Spleen (tissue), 7 donors: ENCODE results near the gene P2RX7.

Experiments used
- POLR2A ChIP-seq, 3 donors: fragments of 450-650 bp; IDR thresholded peaks; one replicate each; pipeline ENCODE4 v1.5.1; 2017; ENCODE audit warnings: antibody characterized with exemption in 3 of 3, mild to moderate bottlenecking in 1 of 3
- POLR2AphosphoS5 ChIP-seq, 3 donors: sonication (generic); formaldehyde crosslinking; IDR thresholded peaks; one replicate each; pipeline ENCODE4 v1.5.1; 2017; ENCODE audit warnings: antibody characterized with exemption in 3 of 3
- TF ChIP-seq, protein P1 (sequence below), 11 experiments: fragments of 200-600 bp in 7 of 11; fragments of 450-650 bp in 4 of 11; sonication (generic) in 4 of 11; IDR thresholded peaks in 8 of 11; conservative IDR thresholded peaks in 3 of 11; 1 replicate in 7 of 11; 2 replicates in 4 of 11; pipeline versions ENCODE4 v1.4.0 to v1.8.0; 2016 to 2021; ENCODE audit warnings: antibody characterized with exemption in 11 of 11, inconsistent platforms in 4 of 11, mild to moderate bottlenecking in 1 of 11
- donor health status: DM: no; HTN: no; CAD: no; lungs with moderate emphysema.
- donor health status: DM: no; HTN: no; CAD: no.
- donor health status: DM: no; HTN: no; CAD: no.

DNA sequence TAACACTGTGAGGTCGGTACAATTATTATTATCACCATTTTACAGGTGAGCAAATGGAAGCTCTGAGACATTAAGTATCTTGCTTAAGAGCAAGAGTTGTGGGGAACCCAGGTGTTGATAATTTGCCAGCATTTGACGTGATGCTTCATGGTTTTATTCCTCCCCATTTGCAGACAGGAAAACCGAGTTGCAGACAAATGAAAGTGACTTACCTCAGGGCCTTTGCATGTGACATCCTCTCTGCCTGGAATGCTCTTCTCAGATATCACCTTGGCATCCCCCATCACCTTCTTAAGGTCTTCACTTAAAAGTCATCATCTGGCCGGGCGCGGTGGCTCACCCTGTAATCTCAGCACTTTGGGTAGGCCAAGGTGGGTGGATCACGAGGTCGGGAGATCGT is 21.0 kb upstream of the P2RX7 start:
- TF ChIP-seq, protein P1, sequence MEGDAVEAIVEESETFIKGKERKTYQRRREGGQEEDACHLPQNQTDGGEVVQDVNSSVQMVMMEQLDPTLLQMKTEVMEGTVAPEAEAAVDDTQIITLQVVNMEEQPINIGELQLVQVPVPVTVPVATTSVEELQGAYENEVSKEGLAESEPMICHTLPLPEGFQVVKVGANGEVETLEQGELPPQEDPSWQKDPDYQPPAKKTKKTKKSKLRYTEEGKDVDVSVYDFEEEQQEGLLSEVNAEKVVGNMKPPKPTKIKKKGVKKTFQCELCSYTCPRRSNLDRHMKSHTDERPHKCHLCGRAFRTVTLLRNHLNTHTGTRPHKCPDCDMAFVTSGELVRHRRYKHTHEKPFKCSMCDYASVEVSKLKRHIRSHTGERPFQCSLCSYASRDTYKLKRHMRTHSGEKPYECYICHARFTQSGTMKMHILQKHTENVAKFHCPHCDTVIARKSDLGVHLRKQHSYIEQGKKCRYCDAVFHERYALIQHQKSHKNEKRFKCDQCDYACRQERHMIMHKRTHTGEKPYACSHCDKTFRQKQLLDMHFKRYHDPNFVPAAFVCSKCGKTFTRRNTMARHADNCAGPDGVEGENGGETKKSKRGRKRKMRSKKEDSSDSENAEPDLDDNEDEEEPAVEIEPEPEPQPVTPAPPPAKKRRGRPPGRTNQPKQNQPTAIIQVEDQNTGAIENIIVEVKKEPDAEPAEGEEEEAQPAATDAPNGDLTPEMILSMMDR (IDR thresholded peaks at IDR 0.05 in 8 of 11, conservative IDR thresholded peaks at IDR 0.05 in 3 of 11): no peak
- TF ChIP-seq POLR2AphosphoS5 (IDR thresholded peaks at IDR 0.05): no peak
- no peak for TF ChIP-seq POLR2A (IDR thresholded peaks at IDR 0.05)
